SJSA1 (cell line): Measurements from ENCODE around the gene C8A. TPM values are rescaled to one million over a fixed set of nuclear protein-coding genes. Genes with fewer than 3 reads are reported as not detected.

Experiments used
- DNase-seq, 2 experiments: peaks; one replicate each; pipeline ENCODE4 v3.0.0-alpha.2; 2015 to 2020; ENCODE audit warnings: low spot score in 2 of 2, low read depth in 1 of 2
- H3K27ac ChIP-seq: fragments of 250-450 bp; sonication (Bioruptor Pico); 2 replicates; pipeline ENCODE4 v1.5.1; 2020; ENCODE audit warnings: mild to moderate bottlenecking, moderate library complexity
- H3K27me3 ChIP-seq: fragments of 250-450 bp; sonication (Bioruptor Pico); replicated peaks from 2 replicates; pipeline ENCODE4 v1.5.1; 2020; ENCODE audit warnings: mild to moderate bottlenecking, moderate library complexity
- H3K36me3 ChIP-seq: fragments of 250-450 bp; sonication (Bioruptor Pico); 2 replicates; pipeline ENCODE4 v1.5.1; 2020; ENCODE audit warnings: mild to moderate bottlenecking
- H3K4me1 ChIP-seq: fragments of 250-450 bp; sonication (Bioruptor Pico); replicated peaks from 2 replicates; pipeline ENCODE4 v1.6.1; 2021; ENCODE audit warnings: mild to moderate bottlenecking
- H3K4me3 ChIP-seq: fragments of 250-450 bp; sonication (Bioruptor Pico); 2 replicates; pipeline ENCODE4 v1.5.1; 2020; ENCODE audit warnings: mild to moderate bottlenecking
- H3K9me3 ChIP-seq: fragments of 250-450 bp; sonication (Bioruptor Pico); replicated peaks from 2 replicates; pipeline ENCODE4 v1.5.1; 2020; ENCODE audit warnings: mild to moderate bottlenecking
- total RNA-seq: library from RNA; depleted of rRNA; stranded (reverse); fragments of >200 nt; shearing (Covaris generic); gene quantifications from 2 replicates; pipeline ENCODE4 v1.2.3, GENCODE V29; 2014

The C8A gene
- total RNA-seq, 1 experiment from 2014 or later, result not detected

DNA sequence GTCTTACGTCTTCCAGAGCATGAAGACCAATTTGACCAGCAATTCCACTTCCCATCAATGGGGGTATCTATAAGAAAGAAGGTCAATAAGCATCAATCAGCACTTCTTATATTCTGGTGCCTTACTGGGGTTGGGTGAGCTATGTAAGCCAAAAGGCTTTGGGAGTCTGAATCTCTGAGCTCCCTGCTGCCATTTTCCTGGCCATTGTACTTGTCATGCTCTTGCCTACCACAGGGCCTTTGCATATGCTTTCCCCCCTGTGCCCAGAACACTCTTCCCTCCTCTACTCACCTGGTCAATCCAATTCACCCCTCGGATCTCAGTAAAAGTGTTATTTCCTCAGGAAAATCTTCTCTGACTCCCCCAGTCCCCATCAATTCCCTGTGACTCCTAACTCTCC, 74.9 kb downstream of the C8A start:
- DNase-seq, result no peak
- Histone ChIP-seq H3K27me3 (no peaks in the 10 kb centered on the region), H3K9me3 (no peaks in the 10 kb centered on the region)

DNA sequence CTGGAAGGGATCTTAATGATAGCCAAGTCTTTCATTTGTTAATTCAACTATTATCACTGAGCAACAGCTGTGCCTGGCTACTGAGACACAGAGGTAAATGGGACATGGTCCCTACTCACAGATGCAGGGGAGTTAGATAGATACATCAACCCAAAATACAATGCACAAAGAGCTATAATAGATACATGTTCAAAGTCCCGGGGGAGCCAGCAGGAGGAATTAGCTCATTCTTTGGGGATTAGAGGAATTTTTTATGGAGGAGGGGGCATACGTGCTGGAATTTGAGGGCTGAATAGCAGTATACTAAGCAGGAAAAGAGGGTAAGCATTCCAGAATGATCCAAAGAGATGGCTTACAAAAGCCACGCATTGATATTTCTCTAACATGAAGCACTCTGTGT, 76.6 kb downstream of the C8A start:
- H3K27me3 ChIP-seq, result no peaks in the 10 kb centered on the region
- H3K4me1 ChIP-seq, result no peaks in the 10 kb centered on the region
- no peaks in the 10 kb centered on the region for H3K9me3 ChIP-seq
- H3K4me3 ChIP-seq, result no peak overlapping the region
- H3K27ac ChIP-seq, result no peak overlapping the region
- DNase-seq, result no peak
- no peaks in the 10 kb centered on the region for H3K36me3 ChIP-seq

More for the DNA sequence above, 74.9 kb downstream of the C8A start:
- Histone ChIP-seq H3K27ac (no peak overlapping the region), H3K4me1 (no peaks in the 10 kb centered on the region), H3K36me3 (no peaks in the 10 kb centered on the region), H3K4me3 (no peak overlapping the region)

DNA sequence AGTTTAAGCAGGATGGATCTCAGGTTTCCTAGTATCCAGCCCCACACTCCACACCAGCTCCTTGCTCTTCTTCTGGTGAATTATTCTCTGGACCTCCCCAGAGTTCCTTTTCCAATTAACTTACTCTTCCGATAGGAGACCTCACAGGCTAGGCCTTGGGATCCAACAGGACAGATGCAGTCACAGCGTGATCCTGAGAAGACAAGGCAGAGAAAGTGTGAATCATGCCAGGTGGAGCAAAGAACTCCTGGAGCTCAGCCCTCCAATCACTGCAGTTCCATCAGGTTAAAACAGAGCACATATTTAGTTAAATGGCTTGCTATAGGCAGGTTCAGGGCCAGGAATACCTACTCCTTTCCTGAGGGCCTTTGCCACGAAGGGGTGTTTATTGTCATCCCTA, 77.1 kb downstream of the C8A start:
- DNase-seq, result no peak
- Histone ChIP-seq H3K9me3 (no peaks in the 10 kb centered on the region), H3K36me3 (no peaks in the 10 kb centered on the region), H3K27ac (no peak overlapping the region), H3K4me1 (no peaks in the 10 kb centered on the region), H3K27me3 (no peaks in the 10 kb centered on the region), H3K4me3 (no peak overlapping the region)

DNA sequence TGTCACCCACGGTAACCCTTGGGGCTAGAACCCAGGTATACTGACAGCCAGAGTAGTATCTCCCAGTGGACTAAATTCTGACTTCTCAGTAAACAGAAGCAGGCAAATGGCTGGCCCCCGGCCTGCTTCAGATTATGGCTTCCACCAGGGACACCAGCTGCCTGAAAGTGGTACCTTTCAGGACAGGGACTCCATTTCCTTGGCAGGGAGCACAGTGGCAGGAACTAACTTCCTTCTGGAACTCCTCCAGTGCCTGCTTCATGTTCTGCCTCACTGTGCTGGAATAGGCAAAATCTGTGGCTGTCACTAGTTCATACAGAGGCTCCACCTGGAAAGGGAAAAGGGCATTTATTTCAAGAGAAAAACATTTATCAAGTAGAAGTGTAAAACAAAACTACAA, 78.6 kb downstream of the C8A start:
- H3K27me3 ChIP-seq, result no peaks in the 10 kb centered on the region
- no peaks in the 10 kb centered on the region for H3K36me3 ChIP-seq
- H3K4me3 ChIP-seq, result no peak overlapping the region
- no peaks in the 10 kb centered on the region for H3K9me3 ChIP-seq
- no peak for DNase-seq
- H3K4me1 ChIP-seq, result no peaks in the 10 kb centered on the region
- no peak overlapping the region for H3K27ac ChIP-seq

- H3K27me3 ChIP-seq, result no peaks in the 10 kb centered on the region
- H3K27ac ChIP-seq, result no peak overlapping the region
- no peaks in the 10 kb centered on the region for H3K4me1 ChIP-seq
- no peaks in the 10 kb centered on the region for H3K36me3 ChIP-seq
- no peak overlapping the region for H3K4me3 ChIP-seq
- no peaks in the 10 kb centered on the region for H3K9me3 ChIP-seq
- no peak for DNase-seq
Observed at GRCh38 chr1:56933606-56934005, 79.0 kb downstream of the C8A start.

GRCh38 chr1:56934430-56935060, 79.9 kb downstream of the C8A start:
- no peak for DNase-seq

GRCh38 chr1:56938646-56939045, 84.0 kb downstream of the C8A start:
- H3K4me1 ChIP-seq, result no peaks in the 10 kb centered on the region
- no peak overlapping the region for H3K27ac ChIP-seq
- H3K4me3 ChIP-seq, result no peak overlapping the region
- H3K9me3 ChIP-seq, result no peaks in the 10 kb centered on the region
- DNase-seq, result no peak
- H3K27me3 ChIP-seq, result no peaks in the 10 kb centered on the region
- no peaks in the 10 kb centered on the region for H3K36me3 ChIP-seq

More at GRCh38 chr1:56934430-56935060, 79.9 kb downstream of the C8A start:
- no peak overlapping the region for H3K4me3 ChIP-seq
- no peaks in the 10 kb centered on the region for H3K27me3 ChIP-seq
- no peak overlapping the region for H3K27ac ChIP-seq
- no peaks in the 10 kb centered on the region for H3K9me3 ChIP-seq
- no peaks in the 10 kb centered on the region for H3K4me1 ChIP-seq
- no peaks in the 10 kb centered on the region for H3K36me3 ChIP-seq

- no peak overlapping the region for H3K4me3 ChIP-seq
- H3K36me3 ChIP-seq, result no peaks in the 10 kb centered on the region
- H3K27ac ChIP-seq, result no peak overlapping the region
- H3K4me1 ChIP-seq, result no peaks in the 10 kb centered on the region
- no peaks in the 10 kb centered on the region for H3K9me3 ChIP-seq
- H3K27me3 ChIP-seq, result no peaks in the 10 kb centered on the region
- no peak for DNase-seq
Observed at GRCh38 chr1:56939209-56939608, 84.6 kb downstream of the C8A start.

- Histone ChIP-seq H3K4me1 (no peaks in the 10 kb centered on the region), H3K36me3 (no peaks in the 10 kb centered on the region), H3K4me3 (no peak overlapping the region), H3K9me3 (no peaks in the 10 kb centered on the region), H3K27ac (no peak overlapping the region), H3K27me3 (no peaks in the 10 kb centered on the region)
- no peak for DNase-seq
Observed at GRCh38 chr1:56940039-56940438, 85.4 kb downstream of the C8A start.

GRCh38 chr1:56948403-56949023, 93.9 kb downstream of the C8A start:
- H3K27me3 ChIP-seq, result no peaks in the 10 kb centered on the region
- H3K9me3 ChIP-seq, result no peaks in the 10 kb centered on the region
- no peak overlapping the region for H3K4me3 ChIP-seq
- no peaks in the 10 kb centered on the region for H3K36me3 ChIP-seq
- no peak for DNase-seq
- no peaks in the 10 kb centered on the region for H3K4me1 ChIP-seq
- H3K27ac ChIP-seq, result no peak overlapping the region

- Histone ChIP-seq H3K9me3 (no peaks in the 10 kb centered on the region), H3K36me3 (no peaks in the 10 kb centered on the region), H3K27ac (no peak overlapping the region), H3K27me3 (no peaks in the 10 kb centered on the region), H3K4me1 (no peaks in the 10 kb centered on the region), H3K4me3 (no peak overlapping the region)
- no peak for DNase-seq
Observed at GRCh38 chr1:56952501-56952900, 97.9 kb downstream of the C8A start.

DNA sequence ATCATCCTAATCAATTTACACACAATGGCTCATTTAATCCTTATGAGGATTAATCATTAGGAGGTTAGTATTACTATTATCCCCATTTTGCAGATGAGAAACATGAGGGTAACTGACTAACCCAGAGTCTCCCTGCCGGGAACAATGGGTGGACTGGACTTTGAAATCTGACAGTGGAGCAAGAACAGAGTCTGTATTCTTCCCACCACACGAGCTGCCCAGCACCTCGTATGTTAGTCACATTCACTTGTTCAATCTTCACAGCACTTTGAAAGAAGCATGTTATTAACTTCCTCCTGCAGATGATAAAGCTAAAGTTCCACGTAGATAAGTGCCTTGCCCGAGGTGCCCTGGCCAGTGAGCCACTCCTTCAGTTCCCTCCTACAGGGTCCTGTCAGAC, 98.8 kb downstream of the C8A start:
- Histone ChIP-seq H3K9me3 (no peaks in the 10 kb centered on the region), H3K27me3 (no peaks in the 10 kb centered on the region), H3K27ac (no peak overlapping the region), H3K36me3 (no peaks in the 10 kb centered on the region), H3K4me1 (no peaks in the 10 kb centered on the region), H3K4me3 (no peak overlapping the region)
- DNase-seq, result no peak

DNA sequence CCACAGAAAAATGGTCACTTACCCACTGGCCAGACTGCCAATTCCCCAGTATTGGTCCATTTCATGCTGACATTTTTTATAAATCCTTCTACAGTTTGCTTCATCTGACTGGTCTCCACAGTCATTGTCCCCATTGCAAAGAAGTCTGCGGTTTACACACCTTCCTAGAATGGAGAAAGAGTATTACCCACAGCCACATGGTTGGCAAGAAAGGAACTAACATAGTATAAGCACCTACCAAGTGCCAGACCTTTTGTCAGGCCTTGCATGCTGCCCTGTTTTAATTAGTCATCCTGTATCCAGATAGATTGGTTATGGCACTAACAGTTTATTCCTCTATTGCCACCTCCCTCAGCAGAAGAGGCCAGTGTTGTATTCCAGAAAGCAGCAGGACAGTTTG, 100.1 kb downstream of the C8A start:
- Histone ChIP-seq H3K27ac (no peak overlapping the region), H3K27me3 (no peaks in the 10 kb centered on the region; the same call in 1 of the 2 replicates), H3K36me3 (no peaks in the 10 kb centered on the region), H3K9me3 (no peaks in the 10 kb centered on the region), H3K4me3 (no peak overlapping the region), H3K4me1 (no peaks in the 10 kb centered on the region)
- DNase-seq, result no peak

DNA sequence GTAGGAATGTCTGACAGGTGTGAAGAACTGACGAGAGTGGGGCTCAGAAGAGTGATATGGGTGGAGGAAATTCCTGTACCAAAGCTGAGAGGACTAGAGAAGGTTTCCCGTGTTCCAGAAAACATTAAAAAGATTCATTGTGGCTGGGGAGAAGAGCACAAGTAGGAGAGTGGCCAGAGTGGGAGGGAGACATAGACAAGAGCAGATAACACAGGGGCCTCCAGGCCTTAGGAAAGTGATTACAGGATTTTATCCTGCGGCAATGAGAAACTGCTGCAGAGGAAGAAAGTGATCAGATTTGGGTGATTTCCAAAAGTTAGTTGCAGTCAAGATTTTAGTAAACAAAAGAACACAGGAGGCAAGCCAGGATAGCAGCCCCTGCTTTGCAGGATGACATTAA, 103.3 kb downstream of the C8A start:
- DNase-seq, result no peak
- H3K36me3 ChIP-seq, result no peaks in the 10 kb centered on the region

DNA sequence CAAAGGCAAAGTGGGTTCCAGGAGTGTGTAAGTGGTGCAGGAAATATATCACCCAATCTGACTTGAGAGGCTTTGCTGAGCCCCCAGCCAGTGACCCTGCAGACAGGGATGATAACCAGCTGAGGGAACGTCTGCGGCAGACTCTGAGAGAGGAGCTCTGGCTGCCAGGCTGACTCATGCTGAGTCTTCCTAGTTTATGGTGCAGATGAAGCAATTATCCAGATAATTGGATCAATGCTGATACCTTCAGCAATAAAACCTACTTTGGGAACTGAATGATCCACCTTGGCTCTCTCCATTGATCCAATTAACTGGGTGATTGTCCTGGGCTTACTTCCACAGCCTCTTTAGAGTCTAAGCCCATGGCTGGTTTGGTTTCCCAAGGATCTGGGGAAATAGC, 103.9 kb downstream of the C8A start:
- no peak for DNase-seq
- Histone ChIP-seq H3K9me3 (no peaks in the 10 kb centered on the region), H3K36me3 (no peaks in the 10 kb centered on the region), H3K27me3 (no peaks in the 10 kb centered on the region; the same call in 1 of the 2 replicates), H3K4me1 (no peaks in the 10 kb centered on the region), H3K4me3 (no peak overlapping the region), H3K27ac (no peak overlapping the region)

More for the DNA sequence above, 103.3 kb downstream of the C8A start:
- Histone ChIP-seq H3K9me3 (no peaks in the 10 kb centered on the region), H3K27me3 (no peaks in the 10 kb centered on the region; the same call in 1 of the 2 replicates), H3K4me3 (no peak overlapping the region), H3K4me1 (no peaks in the 10 kb centered on the region), H3K27ac (no peak overlapping the region)
